Measurements from ENCODE around the gene SEC22A. TPM values are rescaled to one million over a fixed set of nuclear protein-coding genes. Genes with fewer than 3 reads are reported as not detected.

SEC22A gene
- total and polyA plus RNA-seq, 2 donors (not counting 1 experiment from before 2014, with no cell fraction given): 15.6 to 19.3 TPM

- Mint-ChIP-seq H3K27ac (no peak overlapping the region), H3K4me1 (no peaks in the 10 kb centered on the region), H3K9me3 (ENCODE audit: insufficient read depth) (no peaks in the 10 kb centered on the region), H3K4me3 (no peak overlapping the region), H3K27me3 (peaks cover 4% of the 10 kb centered on the region)
- H3K9me3 ChIP-seq (ENCODE audit: control extremely low read depth in 1 of 3, control insufficient read depth in 2 of 3, insufficient read depth in 1 of 3, low read length in 2 of 3): peaks cover 0 to 5% (median 0%) of the 10 kb centered on the region in 3 donors
- ATAC-seq (ENCODE audit: low read depth) (no peak), DNase-seq (no peak)
- ChIA-PET POLR2A (no interaction called here), CTCF (no interaction called here)
- intact Hi-C loops (cut with micrococcal nuclease): no loop called here
- no peaks in the 10 kb centered on the region for H3K79me2 ChIP-seq (ENCODE audit: control insufficient read depth, insufficient read depth, low read length)
- no peaks in the 10 kb centered on the region for H3K36me3 ChIP-seq (replicated peaks in 1 of 2; ENCODE audit: control extremely low read depth in 1 of 2, control insufficient read depth in 1 of 2, extremely low read depth in 1 of 2, insufficient read depth in 2 of 2, low read length in 1 of 2)
- H3K4me3 ChIP-seq (ENCODE audit: control extremely low read depth in 1 of 5, extremely low read depth in 1 of 5, insufficient read depth in 1 of 5, low read depth in 2 of 5, low read length in 4 of 5): no peak overlapping the region
- 89% methylated on average over 3 of the region's 4 CpGs for WGBS (ENCODE audit: insufficient coverage)
- H2AFZ ChIP-seq (ENCODE audit: insufficient read depth, low read depth, low read length, poor library complexity, severe bottlenecking): no peak overlapping the region
- H3K4me1 ChIP-seq (ENCODE audit: control insufficient read depth in 2 of 2, insufficient read depth in 2 of 2, low read length in 2 of 2): no peaks in the 10 kb centered on the region
- TF ChIP-seq CTCF (IDR thresholded peaks at IDR 0.05) (no peak), EZH2 (IDR thresholded peaks at IDR 0.05; ENCODE audit: borderline replicate concordance, insufficient read depth, low read depth, low read length, poor library complexity, severe bottlenecking) (no peak)
- H3K4me2 ChIP-seq (replicated peaks; ENCODE audit: low read depth, low read length, poor library complexity, severe bottlenecking): no peak overlapping the region
- no peak overlapping the region for H3K9ac ChIP-seq (ENCODE audit: low read length)
- no peak overlapping the region for H3K27ac ChIP-seq (ENCODE audit: low read length in 2 of 2)
- no peaks in the 10 kb centered on the region for H3K27me3 ChIP-seq (replicated peaks in 1 of 4; ENCODE audit: control extremely low read depth in 1 of 4, control insufficient read depth in 3 of 4, insufficient read depth in 4 of 4, low read length in 3 of 4)
- no peaks in the 10 kb centered on the region for H4K20me1 ChIP-seq (ENCODE audit: control insufficient read depth, insufficient read depth, low read length, poor library complexity, severe bottlenecking)
Measured at GRCh38 chr3:123285479-123285878, 83.7 kb downstream of the SEC22A start.

DNA sequence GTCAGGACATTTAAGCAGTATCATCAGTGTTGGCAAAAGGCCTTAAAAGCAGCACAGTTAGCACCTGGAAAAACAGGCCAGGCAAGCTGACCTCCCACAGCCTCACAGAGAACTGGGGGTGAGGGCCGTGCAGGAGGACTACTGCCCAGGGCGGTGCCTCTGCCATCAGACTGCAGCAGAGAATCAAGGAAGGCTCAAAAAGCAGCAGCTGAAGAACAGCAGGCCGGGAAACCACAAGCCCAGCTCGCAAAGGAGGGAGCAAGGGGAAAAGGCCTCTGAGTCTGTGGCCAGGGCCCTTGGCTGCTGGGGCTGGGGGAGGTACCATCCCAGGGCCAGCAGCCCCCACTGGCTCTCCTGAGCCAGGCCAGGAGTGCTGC is 84.2 kb downstream of the SEC22A start:
- no peaks in the 10 kb centered on the region for H3K4me1 ChIP-seq (ENCODE audit: control insufficient read depth in 2 of 2, insufficient read depth in 2 of 2, low read length in 2 of 2)
- H3K9me3 ChIP-seq (ENCODE audit: control extremely low read depth in 1 of 3, control insufficient read depth in 2 of 3, insufficient read depth in 1 of 3, low read length in 2 of 3): peaks cover 0 to 7% (median 0%) of the 10 kb centered on the region in 3 donors
- H3K36me3 ChIP-seq (replicated peaks in 1 of 2; ENCODE audit: control extremely low read depth in 1 of 2, control insufficient read depth in 1 of 2, extremely low read depth in 1 of 2, insufficient read depth in 2 of 2, low read length in 1 of 2): no peaks in the 10 kb centered on the region
- Mint-ChIP-seq H3K4me1 (no peaks in the 10 kb centered on the region), H3K4me3 (no peak overlapping the region), H3K9me3 (ENCODE audit: insufficient read depth) (no peaks in the 10 kb centered on the region), H3K27ac (no peak overlapping the region), H3K27me3 (peaks cover 4% of the 10 kb centered on the region)
- no peaks in the 10 kb centered on the region for H4K20me1 ChIP-seq (ENCODE audit: control insufficient read depth, insufficient read depth, low read length, poor library complexity, severe bottlenecking)
- no peak for DNase-seq
- no peak for ATAC-seq (ENCODE audit: low read depth)
- H3K4me3 ChIP-seq (ENCODE audit: control extremely low read depth in 1 of 5, extremely low read depth in 1 of 5, insufficient read depth in 1 of 5, low read depth in 2 of 5, low read length in 4 of 5): no peak overlapping the region
- POLR2A ChIA-PET: no interaction called here
- H3K27ac ChIP-seq (ENCODE audit: low read length in 2 of 2): no peak overlapping the region
- intact Hi-C loops (cut with micrococcal nuclease): no loop called here
- no peak overlapping the region for H3K4me2 ChIP-seq (replicated peaks; ENCODE audit: low read depth, low read length, poor library complexity, severe bottlenecking)
- no peaks in the 10 kb centered on the region for H3K79me2 ChIP-seq (ENCODE audit: control insufficient read depth, insufficient read depth, low read length)
- H3K27me3 ChIP-seq (replicated peaks in 1 of 4; ENCODE audit: control extremely low read depth in 1 of 4, control insufficient read depth in 3 of 4, insufficient read depth in 4 of 4, low read length in 3 of 4): no peaks in the 10 kb centered on the region
- CTCF ChIA-PET: no interaction called here
- TF ChIP-seq CTCF (IDR thresholded peaks at IDR 0.05): no peak
- TF ChIP-seq EZH2 (IDR thresholded peaks at IDR 0.05; ENCODE audit: borderline replicate concordance, insufficient read depth, low read depth, low read length, poor library complexity, severe bottlenecking): no peak
- WGBS (ENCODE audit: insufficient coverage): 68% methylated on average over 4 of the region's 4 CpGs
- no peak overlapping the region for H2AFZ ChIP-seq (ENCODE audit: insufficient read depth, low read depth, low read length, poor library complexity, severe bottlenecking)
- no peak overlapping the region for H3K9ac ChIP-seq (ENCODE audit: low read length)

Measured in B cell (primary cell).